Hepatocyte (in vitro differentiated cells): ENCODE data around the gene EML4. TPM values are rescaled to one million over a fixed set of nuclear protein-coding genes. Genes with fewer than 3 reads are reported as not detected.

Experiments used
- DNase-seq: peaks from one replicate; pipeline ENCODE4 v3.0.0-alpha.2; 2016; ENCODE audit warnings: low spot score
- H2AFZ ChIP-seq: fragments of 200-600 bp; sonication (generic); 2 replicates; pipeline ENCODE4 v1.6.0; 2016; ENCODE audit warnings: antibody characterized with exemption, mild to moderate bottlenecking
- H3K27ac ChIP-seq: fragments of 200-600 bp; sonication (generic); 2 replicates; pipeline ENCODE4 v1.5.1; 2016; ENCODE audit warnings: mild to moderate bottlenecking
- H3K27me3 ChIP-seq: fragments of 200-600 bp; sonication (generic); 2 replicates; pipeline ENCODE4 v1.6.1; 2016
- H3K36me3 ChIP-seq: fragments of 200-600 bp; sonication (generic); replicated peaks from 2 replicates; pipeline ENCODE4 v1.5.1; 2016; ENCODE audit warnings: low read depth; ENCODE audit not compliant: insufficient read depth
- H3K4me1 ChIP-seq: fragments of 200-600 bp; sonication (generic); 2 replicates; pipeline ENCODE4 v1.5.1; 2016; ENCODE audit warnings: mild to moderate bottlenecking, moderate library complexity; ENCODE audit not compliant: insufficient read depth
- H3K4me2 ChIP-seq: fragments of 200-600 bp; sonication (generic); 2 replicates; pipeline ENCODE4 v1.6.0; 2016
- H3K4me3 ChIP-seq: fragments of 200-600 bp; sonication (generic); 2 replicates; pipeline ENCODE4 v1.5.1; 2016; ENCODE audit warnings: mild to moderate bottlenecking
- H3K79me2 ChIP-seq: fragments of 200-600 bp; sonication (generic); 2 replicates; pipeline ENCODE4 v1.6.0; 2017; ENCODE audit warnings: mild to moderate bottlenecking
- H3K9me2 ChIP-seq: fragments of 200-600 bp; sonication (generic); replicated peaks from 2 replicates; pipeline ENCODE4 v1.6.0; 2017; ENCODE audit warnings: mild to moderate bottlenecking; ENCODE audit not compliant: insufficient read depth
- H3K9me3 ChIP-seq: fragments of 200-600 bp; sonication (generic); 2 replicates; pipeline ENCODE4 v1.5.1; 2016; ENCODE audit warnings: low read depth, mild to moderate bottlenecking
- H4K20me1 ChIP-seq: fragments of 200-600 bp; sonication (generic); 2 replicates; pipeline ENCODE4 v1.6.0; 2016; ENCODE audit warnings: mild to moderate bottlenecking; ENCODE audit not compliant: insufficient read depth, poor library complexity, severe bottlenecking
- CTCF ChIP-seq: fragments of 200-600 bp; sonication (generic); IDR thresholded peaks from 2 replicates; pipeline ENCODE4 v1.5.1; 2016; ENCODE audit warnings: antibody characterized with exemption, mild to moderate bottlenecking; ENCODE audit not compliant: poor library complexity
- EZH2 ChIP-seq: fragments of 200-600 bp; sonication (generic); IDR thresholded peaks from 2 replicates; pipeline ENCODE4 v1.6.1; 2016; ENCODE audit warnings: antibody characterized with exemption, mild to moderate bottlenecking, borderline replicate concordance
- EZH2phosphoT487 ChIP-seq: fragments of 200-600 bp; sonication (generic); IDR thresholded peaks from one replicate; pipeline ENCODE4 v1.6.1; 2018; ENCODE audit warnings: antibody characterized with exemption, mild to moderate bottlenecking, low read depth, moderate library complexity; ENCODE audit not compliant: unreplicated experiment, severe bottlenecking
- WGBS: methylation state at CpG from one replicate; pipeline ENCODE4 v1.1.6; 2016; ENCODE audit warnings: low lambda C conversion rate; ENCODE audit errors: missing lambda C conversion rate; 5-methylcytosine and 5-hydroxymethylcytosine counted together
- polyA plus RNA-seq: library from polyadenylated mRNA; unstranded; fragments of >200 nt; fragmentation: Nextera tagmentation; extraction: Ambion mirVana; gene quantifications from 2 replicates; pipeline ENCODE4 v1.2.1, GENCODE V29; 2016
- total RNA-seq: library from RNA; depleted of rRNA; stranded (reverse); fragments of >200 nt; gene quantifications from 2 replicates; pipeline ENCODE4 v1.2.3, GENCODE V29; 2014

Gene EML4
- total and polyA plus RNA-seq, 2 experiments from 2014 or later = 49.9 to 86.8 TPM

- Histone ChIP-seq H3K27ac (no peak overlapping the region), H4K20me1 (peaks cover 2% of the 10 kb centered on the region), H3K9me2 (no peaks in the 10 kb centered on the region), H3K9me3 (no peaks in the 10 kb centered on the region), H3K27me3 (no peaks in the 10 kb centered on the region), H3K4me1 (peaks cover 6% of the 10 kb centered on the region), H2AFZ (no peak overlapping the region), H3K4me3 (no peak overlapping the region), H3K36me3 (no peaks in the 10 kb centered on the region), H3K4me2 (no peak overlapping the region), H3K79me2 (peaks cover 94% of the 10 kb centered on the region)
- DNase-seq = no peak
- no peak for TF ChIP-seq CTCF
- no peak for TF ChIP-seq EZH2phosphoT487
- TF ChIP-seq EZH2 = no peak
- WGBS = 64% methylated on average over 5 of the region's 5 CpGs
Measured at GRCh38 chr2:42217914-42218313, 48.8 kb downstream of the EML4 start.

- DNase-seq = no peak
- Histone ChIP-seq H4K20me1 (peaks cover 2% of the 10 kb centered on the region), H3K4me3 (no peak overlapping the region), H3K9me3 (no peaks in the 10 kb centered on the region), H3K27ac (no peak overlapping the region), H3K36me3 (no peaks in the 10 kb centered on the region), H3K79me2 (peaks cover 92% of the 10 kb centered on the region), H3K9me2 (no peaks in the 10 kb centered on the region), H3K4me2 (no peak overlapping the region), H3K27me3 (no peaks in the 10 kb centered on the region), H3K4me1 (peaks cover 12% of the 10 kb centered on the region), H2AFZ (no peak overlapping the region)
- WGBS = 97% methylated on average over 3 of the region's 3 CpGs
- no peak for TF ChIP-seq EZH2phosphoT487
- no peak for TF ChIP-seq EZH2
- no peak for TF ChIP-seq CTCF
Measured at GRCh38 chr2:42218712-42219111, 49.6 kb downstream of the EML4 start.

GRCh38 chr2:42219160-42219559, 50.0 kb downstream of the EML4 start:
- Histone ChIP-seq H3K4me2 (no peak overlapping the region), H3K27ac (no peak overlapping the region), H3K9me2 (no peaks in the 10 kb centered on the region), H3K36me3 (no peaks in the 10 kb centered on the region), H4K20me1 (peaks cover 2% of the 10 kb centered on the region), H3K4me1 (peaks cover 16% of the 10 kb centered on the region), H3K4me3 (no peak overlapping the region), H2AFZ (no peak overlapping the region), H3K79me2 (peaks cover 92% of the 10 kb centered on the region), H3K9me3 (no peaks in the 10 kb centered on the region), H3K27me3 (no peaks in the 10 kb centered on the region)
- TF ChIP-seq EZH2 = no peak
- no peak for TF ChIP-seq EZH2phosphoT487
- TF ChIP-seq CTCF = no peak
- 94% methylated on average over 3 of the region's 3 CpGs for WGBS
- no peak for DNase-seq

GRCh38 chr2:42220566-42220965, 51.4 kb downstream of the EML4 start:
- Histone ChIP-seq H3K9me2 (no peaks in the 10 kb centered on the region), H3K4me3 (no peak overlapping the region), H3K4me1 (peaks cover 20% of the 10 kb centered on the region), H3K4me2 (peak overlapping the region; percentile 17), H4K20me1 (no peaks in the 10 kb centered on the region), H3K36me3 (no peaks in the 10 kb centered on the region), H3K79me2 (peaks cover 92% of the 10 kb centered on the region), H2AFZ (no peak overlapping the region), H3K27ac (no peak overlapping the region), H3K9me3 (no peaks in the 10 kb centered on the region), H3K27me3 (no peaks in the 10 kb centered on the region)
- WGBS = 58% methylated on average over 3 of the region's 3 CpGs
- TF ChIP-seq EZH2phosphoT487 = no peak
- no peak for TF ChIP-seq EZH2
- no peak for TF ChIP-seq CTCF
- DNase-seq = no peak
